HEK293T (cell line): ENCODE results near the gene GRID2.

Source experiments
- CTCF ChIA-PET: fragments of 350-600 bp; formaldehyde crosslinking; extraction: SDS; loops from one replicate; lab custom pipeline; 2021; ENCODE audit warnings: antibody characterized with exemption, inconsistent platforms; lab: Yijun Ruan, JAX
- POLR2A ChIA-PET: fragments of 350-600 bp; formaldehyde crosslinking; extraction: SDS; loops from one replicate; lab custom pipeline; 2020; ENCODE audit warnings: antibody characterized with exemption, inconsistent platforms; lab: Yijun Ruan, JAX
- DNase-seq: peaks from one replicate; pipeline ENCODE4 v3.0.0; 2012; ENCODE audit warnings: mixed read lengths; ENCODE audit errors: extremely low spot score
- ARNT ChIP-seq: fragments of 450-650 bp; IDR thresholded peaks from 2 replicates; pipeline ENCODE4 v1.6.1; 2017; ENCODE audit warnings: mild to moderate bottlenecking
- BHLHE40 ChIP-seq: fragments of 450-650 bp; IDR thresholded peaks from 2 replicates; pipeline ENCODE4 v1.6.1; 2016; ENCODE audit warnings: mild to moderate bottlenecking, moderate library complexity, borderline replicate concordance
- CTBP1 ChIP-seq: fragments of 450-650 bp; IDR thresholded peaks from 2 replicates; pipeline ENCODE4 v1.6.1; 2016; ENCODE audit warnings: borderline replicate concordance
- ELF4 ChIP-seq: fragments of 450-650 bp; IDR thresholded peaks from 2 replicates; pipeline ENCODE4 v1.6.1; 2017; ENCODE audit warnings: antibody characterized with exemption
- FOXA1 ChIP-seq: fragments of 450-650 bp; IDR thresholded peaks from 2 replicates; pipeline ENCODE4 v1.6.1; 2016; ENCODE audit warnings: mild to moderate bottlenecking
- FOXK2 ChIP-seq: fragments of 450-650 bp; IDR thresholded peaks from 2 replicates; pipeline ENCODE4 v1.6.1; 2016; ENCODE audit warnings: mild to moderate bottlenecking
- FOXM1 ChIP-seq: fragments of 450-650 bp; IDR thresholded peaks from 2 replicates; pipeline ENCODE4 v1.6.1; 2017; ENCODE audit warnings: mild to moderate bottlenecking, borderline replicate concordance
- HDGF ChIP-seq: fragments of 450-650 bp; IDR thresholded peaks from 2 replicates; pipeline ENCODE4 v1.6.1; 2017; ENCODE audit warnings: antibody characterized with exemption, borderline replicate concordance
- L3MBTL2 ChIP-seq: fragments of 450-650 bp; conservative IDR thresholded peaks from 2 replicates; pipeline ENCODE4 v1.6.1; 2016; ENCODE audit warnings: mild to moderate bottlenecking
- LEF1 ChIP-seq: fragments of 450-650 bp; IDR thresholded peaks from 2 replicates; pipeline ENCODE4 v1.6.1; 2017; ENCODE audit warnings: mild to moderate bottlenecking, borderline replicate concordance
- NFRKB ChIP-seq: fragments of 450-650 bp; IDR thresholded peaks from 2 replicates; pipeline ENCODE4 v1.6.1; 2016; ENCODE audit warnings: mild to moderate bottlenecking, moderate library complexity
- PKNOX1 ChIP-seq: fragments of 450-650 bp; IDR thresholded peaks from 2 replicates; pipeline ENCODE4 v1.6.1; 2016
- SP1 ChIP-seq: fragments of 450-650 bp; IDR thresholded peaks from 2 replicates; pipeline ENCODE4 v1.6.1; 2017
- SUZ12 ChIP-seq: fragments of 450-650 bp; IDR thresholded peaks from 2 replicates; pipeline ENCODE4 v1.6.1; 2016; ENCODE audit warnings: mild to moderate bottlenecking
- TARDBP ChIP-seq: fragments of 450-650 bp; IDR thresholded peaks from 2 replicates; pipeline ENCODE4 v1.6.1; 2016
- ZNF384 ChIP-seq: fragments of 450-650 bp; IDR thresholded peaks from 2 replicates; pipeline ENCODE4 v1.6.1; 2016

Gene GRID2

GRCh38 chr4:93261207-93261606, 957.4 kb downstream of the GRID2 start:
- ChIA-PET POLR2A (no interaction called here), CTCF (no interaction called here)
- DNase-seq, result no peak
- TF ChIP-seq BHLHE40, result no peak
- no peak for TF ChIP-seq LEF1
- TF ChIP-seq TARDBP, result no peak
- TF ChIP-seq NFRKB, result no peak
- no peak for TF ChIP-seq HDGF
- no peak for TF ChIP-seq FOXA1
- TF ChIP-seq FOXK2, result no peak
- no peak for TF ChIP-seq ZNF384
- no peak for TF ChIP-seq ELF4
- no peak for TF ChIP-seq SUZ12
- no peak for TF ChIP-seq CTBP1
- TF ChIP-seq L3MBTL2, result no peak
- no peak for TF ChIP-seq ARNT
- no peak for TF ChIP-seq PKNOX1
- no peak for TF ChIP-seq FOXM1

- TF ChIP-seq SUZ12 (no peak), CTBP1 (no peak), TARDBP (no peak), HDGF (no peak), LEF1 (no peak), ARNT (no peak), ZNF384 (no peak), SP1 (no peak), BHLHE40 (no peak), ELF4 (no peak), FOXA1 (no peak), FOXM1 (no peak), NFRKB (no peak)
- no peak for DNase-seq
- POLR2A ChIA-PET, result no interaction called here
- CTCF ChIA-PET, result no interaction called here
Measured at GRCh38 chr4:93263166-93263565, 959.4 kb downstream of the GRID2 start.

GRCh38 chr4:93267747-93268146, 964.0 kb downstream of the GRID2 start:
- DNase-seq, result no peak
- no peak for TF ChIP-seq SP1
- no peak for TF ChIP-seq ELF4
- no peak for TF ChIP-seq L3MBTL2
- no peak for TF ChIP-seq FOXM1
- TF ChIP-seq NFRKB, result no peak
- TF ChIP-seq BHLHE40, result no peak
- TF ChIP-seq LEF1, result no peak
- no peak for TF ChIP-seq TARDBP
- no peak for TF ChIP-seq PKNOX1
- TF ChIP-seq FOXA1, result no peak
- TF ChIP-seq ZNF384, result no peak
- no peak for TF ChIP-seq ARNT
- TF ChIP-seq HDGF, result no peak
- TF ChIP-seq SUZ12, result no peak
- no peak for TF ChIP-seq FOXK2
- no peak for TF ChIP-seq CTBP1
- POLR2A ChIA-PET, result no interaction called here
- CTCF ChIA-PET, result no interaction called here

- no peak for DNase-seq
- ChIA-PET CTCF (no interaction called here), POLR2A (no interaction called here)
- TF ChIP-seq ELF4 (no peak), SP1 (no peak), TARDBP (no peak), PKNOX1 (no peak), NFRKB (no peak), LEF1 (no peak), L3MBTL2 (no peak), HDGF (no peak), FOXA1 (no peak), BHLHE40 (no peak), FOXM1 (no peak), SUZ12 (no peak), ARNT (no peak), ZNF384 (no peak), FOXK2 (no peak), CTBP1 (no peak)
Measured at GRCh38 chr4:93285346-93285745, 981.6 kb downstream of the GRID2 start.

GRCh38 chr4:93289241-93289640, 985.5 kb downstream of the GRID2 start:
- no peak for DNase-seq
- ChIA-PET CTCF (no interaction called here), POLR2A (no interaction called here)
- TF ChIP-seq FOXM1 (no peak), ARNT (no peak), FOXA1 (no peak), CTBP1 (no peak), TARDBP (no peak), ZNF384 (no peak), SP1 (no peak), SUZ12 (no peak), LEF1 (no peak), BHLHE40 (no peak), ELF4 (no peak), PKNOX1 (no peak), NFRKB (no peak), FOXK2 (no peak), L3MBTL2 (no peak), HDGF (no peak)
